Neural progenitor cell (in vitro differentiated cells): Measurements from ENCODE around the gene AHSG. TPM values are rescaled to one million over a fixed set of nuclear protein-coding genes. Genes with fewer than 3 reads are reported as not detected.

Experiments used
- DNase-seq: peaks from one replicate; pipeline ENCODE4 v3.0.0-alpha.2; 2016; ENCODE audit warnings: low spot score
- H2AFZ ChIP-seq: fragments of 200-600 bp; sonication (generic); replicated peaks from 2 replicates; pipeline ENCODE4 v1.6.1; 2016; ENCODE audit warnings: antibody characterized with exemption
- H3F3A ChIP-seq: fragments of 200-600 bp; sonication (generic); 2 replicates; pipeline ENCODE4 v1.6.1; 2016; ENCODE audit warnings: antibody characterized with exemption, low read depth
- H3K27ac ChIP-seq: fragments of 200-600 bp; sonication (generic); 2 replicates; pipeline ENCODE4 v1.5.1; 2016; ENCODE audit warnings: mild to moderate bottlenecking
- H3K27me3 ChIP-seq: fragments of 200-600 bp; sonication (generic); 2 replicates; pipeline ENCODE4 v1.6.1; 2016; ENCODE audit warnings: mild to moderate bottlenecking, moderate library complexity
- H3K36me3 ChIP-seq: fragments of 200-600 bp; sonication (generic); 2 replicates; pipeline ENCODE4 v1.5.1; 2016
- H3K4me1 ChIP-seq: fragments of 200-600 bp; sonication (generic); 2 replicates; pipeline ENCODE4 v1.6.1; 2016; ENCODE audit warnings: mixed run types
- H3K4me2 ChIP-seq: fragments of 200-600 bp; sonication (generic); 2 replicates; pipeline ENCODE4 v1.6.1; 2016
- H3K4me3 ChIP-seq: fragments of 200-600 bp; sonication (generic); 2 replicates; pipeline ENCODE4 v1.5.1; 2016
- H3K79me2 ChIP-seq: fragments of 200-600 bp; sonication (generic); 2 replicates; pipeline ENCODE4 v1.6.1; 2016; ENCODE audit warnings: low read depth
- H3K9ac ChIP-seq: fragments of 200-600 bp; sonication (generic); 2 replicates; pipeline ENCODE4 v1.6.1; 2016
- H3K9me3 ChIP-seq: fragments of 200-600 bp; sonication (generic); 2 replicates; pipeline ENCODE4 v1.5.1; 2016; ENCODE audit warnings: low read depth
- H4K20me1 ChIP-seq: fragments of 200-600 bp; sonication (generic); 2 replicates; pipeline ENCODE4 v1.6.1; 2016; ENCODE audit warnings: low read depth
- H3K27ac Mint-ChIP-seq: 3 replicates; pipeline ENCODE4 v1.8.0; 2021; ENCODE audit warnings: mixed read lengths
- H3K27me3 Mint-ChIP-seq: 2 replicates; pipeline ENCODE4 v1.8.0; 2022; ENCODE audit warnings: low read depth, mild to moderate bottlenecking, inconsistent platforms, moderate library complexity, mixed read lengths; ENCODE audit not compliant: insufficient read depth
- H3K36me3 Mint-ChIP-seq: 3 replicates; pipeline ENCODE4 v1.8.0; 2021; ENCODE audit warnings: mixed read lengths
- H3K4me1 Mint-ChIP-seq: 3 replicates; pipeline ENCODE4 v1.8.0; 2021; ENCODE audit warnings: mixed read lengths
- H3K4me3 Mint-ChIP-seq: 3 replicates; pipeline ENCODE4 v1.8.0; 2021; ENCODE audit warnings: mild to moderate bottlenecking, moderate library complexity, mixed read lengths
- H3K9me3 Mint-ChIP-seq: 3 replicates; pipeline ENCODE4 v1.8.0; 2020; ENCODE audit warnings: mixed read lengths
- CTCF ChIP-seq: fragments of 200-600 bp; sonication (generic); IDR thresholded peaks from 2 replicates; pipeline ENCODE4 v1.5.1; 2017; ENCODE audit warnings: antibody characterized with exemption, mild to moderate bottlenecking
- EZH2 ChIP-seq: fragments of 200-600 bp; sonication (generic); IDR thresholded peaks from 2 replicates; pipeline ENCODE4 v1.6.1; 2017; ENCODE audit warnings: antibody characterized with exemption, mild to moderate bottlenecking, moderate library complexity
- EZH2phosphoT487 ChIP-seq: fragments of 200-600 bp; sonication (generic); IDR thresholded peaks from 2 replicates; pipeline ENCODE4 v1.6.1; 2017; ENCODE audit warnings: antibody characterized with exemption
- total RNA-seq: library from RNA; depleted of rRNA; stranded (reverse); fragments of >200 nt; gene quantifications from 2 replicates; pipeline ENCODE4 v1.2.3, GENCODE V29; 2015; ENCODE audit warnings: low replicate concordance

The AHSG gene
- total RNA-seq, 1 donor from 2014 or later = not detected

- Mint-ChIP-seq H3K9me3 (no peaks in the 10 kb centered on the region), H3K4me3 (peak within 1 kb of the TSS; percentile 97), H3K4me1 (peaks cover 32% of the 10 kb centered on the region), H3K27ac (peak within 1 kb of the TSS; percentile 91), H3K36me3 (no peaks in the 10 kb centered on the region), H3K27me3 (peaks cover 6% of the 10 kb centered on the region)
- H3K4me1 ChIP-seq = peaks cover 6% of the 10 kb centered on the region
- peak within 1 kb of the TSS; percentile 82 for H3K27ac ChIP-seq
- peaks cover 14% of the 10 kb centered on the region for H3F3A ChIP-seq
- H3K9ac ChIP-seq = peak within 1 kb of the TSS; percentile 94
- peak within 1 kb of the TSS; percentile 88 for H3K4me2 ChIP-seq
- TF ChIP-seq EZH2phosphoT487 (no peak), CTCF (no peak), EZH2 (no peak)
- H3K9me3 ChIP-seq = no peaks in the 10 kb centered on the region
- H4K20me1 ChIP-seq = no peaks in the 10 kb centered on the region
- H2AFZ ChIP-seq = peak within 1 kb of the TSS; percentile 74
- H3K27me3 ChIP-seq = no peaks in the 10 kb centered on the region
- peaks cover 7% of the 10 kb centered on the region for H3K36me3 ChIP-seq
- peaks cover 54% of the 10 kb centered on the region for H3K79me2 ChIP-seq
- peak within 1 kb of the TSS; percentile 78 for H3K4me3 ChIP-seq
- peak; percentile 99 for DNase-seq
These were observed 42.5 kb upstream of the AHSG start, which contains the start of gene DNAJB11 for GRCh38 chr3:186570096-186570940. TSS of gene DNAJB11 (plus strand) at chr3:186570720. CDS start at chr3:186570898, 178 bp downstream.

DNA sequence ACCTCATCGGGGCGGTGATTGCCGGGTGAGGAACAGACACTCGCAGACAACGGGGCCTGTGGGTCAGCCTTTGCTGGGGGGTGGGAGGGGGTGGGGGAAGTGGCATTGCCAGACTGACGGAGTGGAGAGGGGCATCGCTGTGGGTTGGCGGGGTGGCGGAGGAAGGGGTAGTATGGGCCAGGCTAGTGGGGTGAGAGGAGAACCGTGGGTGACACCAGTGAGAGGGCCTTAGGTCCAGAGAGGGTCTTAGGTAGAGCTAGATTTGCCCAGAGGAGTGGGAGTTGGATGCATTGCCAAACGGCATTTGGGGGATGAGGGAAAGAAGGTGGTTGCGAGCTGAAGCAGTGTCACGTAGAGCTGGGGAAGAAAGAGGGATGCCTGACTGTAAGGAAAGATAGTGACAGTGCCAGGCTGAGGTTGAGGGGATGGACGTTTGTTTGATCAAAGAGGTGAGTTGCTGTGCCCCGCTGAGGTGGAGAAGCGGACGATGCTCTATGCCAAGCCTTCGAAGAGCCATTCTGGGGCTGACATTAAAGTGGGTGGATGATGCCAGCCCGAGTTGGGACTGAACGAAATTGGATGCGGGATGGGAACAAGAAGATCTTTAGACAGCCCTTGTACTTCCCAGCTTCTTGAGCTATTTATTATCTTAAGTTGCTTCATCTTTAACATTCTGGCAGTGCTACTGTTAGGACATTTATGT lies 41.8 kb upstream of the AHSG start:
- H3K4me1 Mint-ChIP-seq = peaks cover 32% of the 10 kb centered on the region
- Histone ChIP-seq H2AFZ (peak overlapping the region; percentile 74), H3F3A (peaks cover 14% of the 10 kb centered on the region), H3K27ac (peak overlapping the region; percentile 82), H3K9me3 (no peaks in the 10 kb centered on the region), H3K27me3 (no peaks in the 10 kb centered on the region), H3K4me1 (peaks cover 6% of the 10 kb centered on the region), H3K36me3 (peaks cover 7% of the 10 kb centered on the region), H3K9ac (peak overlapping the region; percentile 94), H3K4me3 (peak overlapping the region; percentile 72), H3K79me2 (peaks cover 47% of the 10 kb centered on the region), H4K20me1 (no peaks in the 10 kb centered on the region), H3K4me2 (peak overlapping the region; percentile 88)
- DNase-seq = no peak
- TF ChIP-seq EZH2 = no peak
- TF ChIP-seq EZH2phosphoT487 = no peak
- TF ChIP-seq CTCF = no peak
- H3K27ac Mint-ChIP-seq = peak overlapping the region; percentile 88
- H3K27me3 Mint-ChIP-seq = peaks cover 6% of the 10 kb centered on the region
- H3K9me3 Mint-ChIP-seq = no peaks in the 10 kb centered on the region
- H3K4me3 Mint-ChIP-seq = peak overlapping the region; percentile 97
- H3K36me3 Mint-ChIP-seq = no peaks in the 10 kb centered on the region

GRCh38 chr3:186571644-186572013 lies 41.2 kb upstream of the AHSG start:
- Histone ChIP-seq H3K4me2 (peak overlapping the region; percentile 88), H2AFZ (no peak overlapping the region), H3K27me3 (no peaks in the 10 kb centered on the region), H3K36me3 (peaks cover 7% of the 10 kb centered on the region), H3K4me3 (peak overlapping the region; percentile 72), H3K27ac (no peak overlapping the region), H4K20me1 (no peaks in the 10 kb centered on the region), H3F3A (peaks cover 9% of the 10 kb centered on the region), H3K79me2 (peaks cover 43% of the 10 kb centered on the region), H3K9ac (peak overlapping the region; percentile 94), H3K9me3 (no peaks in the 10 kb centered on the region), H3K4me1 (peaks cover 6% of the 10 kb centered on the region)
- Mint-ChIP-seq H3K4me1 (peaks cover 28% of the 10 kb centered on the region), H3K9me3 (no peaks in the 10 kb centered on the region), H3K27ac (no peak overlapping the region), H3K4me3 (peak overlapping the region; percentile 97), H3K27me3 (peaks cover 6% of the 10 kb centered on the region), H3K36me3 (no peaks in the 10 kb centered on the region)
- TF ChIP-seq EZH2phosphoT487 (no peak), EZH2 (no peak), CTCF (no peak)
- DNase-seq = no peak
